Ecto neural progenitor cell (in vitro differentiated cells): ENCODE data around the gene AURKA.
"Not testable (repeated sequence)": the region's sequence is repeated elsewhere in the genome, so short reads cannot be mapped to it uniquely, and the experiment has no call there.

ENCODE experiments used
- DNase-seq: peaks from one replicate; pipeline ENCODE4 v3.0.0-alpha.2; 2018; ENCODE audit warnings: low spot score

AURKA gene

GRCh38 chr20:56390396-56390795 lies 1.6 kb downstream of the AURKA start:
- DNase-seq: not testable (repeated sequence)

DNA sequence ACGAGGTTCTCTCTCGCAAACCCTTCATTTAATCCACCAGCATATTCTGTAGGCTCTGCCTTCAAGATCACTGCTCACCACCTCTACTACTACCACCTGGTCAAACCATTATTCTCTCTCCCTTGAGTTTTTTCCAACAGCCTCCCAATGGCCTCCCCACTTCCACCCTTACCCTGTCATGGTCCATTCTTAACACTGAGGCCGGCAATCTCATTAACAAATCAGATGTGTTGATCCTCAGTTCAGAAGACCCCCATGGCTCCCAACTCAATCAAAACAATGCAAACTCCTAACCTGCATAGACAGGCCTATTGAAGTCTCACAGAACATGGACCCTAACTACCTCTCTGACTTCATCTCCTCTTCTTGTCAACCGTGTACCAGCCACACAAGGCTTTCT lies 2.2 kb downstream of the AURKA start:
- DNase-seq: no peak

GRCh38 chr20:56388882-56389281 lies 3.1 kb downstream of the AURKA start:
- no peak for DNase-seq

DNA sequence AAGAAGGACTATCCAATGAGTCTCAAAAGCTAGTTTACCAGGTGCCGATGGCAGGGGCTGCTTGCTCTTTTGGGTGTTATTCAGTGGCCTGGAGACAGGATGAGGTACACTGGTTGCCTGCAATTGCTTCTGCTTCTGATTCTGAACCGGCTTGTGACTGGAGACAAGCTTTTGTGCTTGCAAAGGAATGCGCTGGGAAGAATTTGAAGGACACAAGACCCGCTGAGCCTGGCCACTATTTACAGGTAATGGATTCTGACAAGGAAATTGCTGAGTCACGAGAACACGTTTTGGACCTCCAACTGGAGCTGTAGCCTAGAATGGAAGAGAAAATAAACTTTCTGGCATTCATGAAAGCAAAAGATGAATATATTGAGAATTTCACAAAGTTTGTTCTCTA lies 5.8 kb downstream of the AURKA start:
- DNase-seq: no peak

DNA sequence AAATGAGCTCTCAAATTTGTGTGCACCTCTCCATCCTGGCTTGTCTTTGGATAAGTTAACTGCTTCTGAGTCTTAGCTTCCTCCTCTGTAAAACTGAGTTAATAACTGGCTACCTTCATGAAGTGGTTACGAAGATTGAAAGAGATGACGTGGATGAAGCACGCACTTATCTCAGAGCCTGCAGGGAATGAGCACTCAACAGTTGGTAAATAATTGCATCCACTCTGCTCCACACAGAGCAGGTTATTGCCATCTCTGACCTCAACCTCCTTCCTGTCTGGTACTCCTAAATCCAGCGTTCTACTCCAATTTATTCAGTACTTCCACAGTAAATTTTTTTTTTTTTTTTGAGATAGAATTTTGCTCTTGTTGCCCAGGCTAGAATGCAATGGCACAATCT lies 6.9 kb downstream of the AURKA start:
- no peak for DNase-seq

DNA sequence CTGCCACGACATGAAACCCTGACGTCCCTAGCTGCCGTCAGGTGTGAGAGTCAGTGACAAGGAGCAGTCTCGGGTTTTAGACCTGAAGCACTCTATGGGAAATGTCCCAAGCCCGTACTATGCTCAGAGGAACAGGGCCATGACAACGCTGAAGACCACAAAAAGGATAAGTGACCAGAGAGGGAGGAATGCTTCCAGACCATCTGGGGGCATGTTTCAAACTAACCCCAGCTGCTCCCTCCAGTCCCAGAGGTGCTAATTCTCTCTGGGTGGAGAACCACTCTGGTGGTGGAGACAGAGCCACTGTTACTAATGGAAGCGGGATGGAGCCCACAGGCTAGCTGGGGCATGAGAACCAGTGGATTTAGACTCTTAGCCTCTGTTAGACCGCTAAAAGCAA lies 8.7 kb downstream of the AURKA start:
- no peak for DNase-seq

DNA sequence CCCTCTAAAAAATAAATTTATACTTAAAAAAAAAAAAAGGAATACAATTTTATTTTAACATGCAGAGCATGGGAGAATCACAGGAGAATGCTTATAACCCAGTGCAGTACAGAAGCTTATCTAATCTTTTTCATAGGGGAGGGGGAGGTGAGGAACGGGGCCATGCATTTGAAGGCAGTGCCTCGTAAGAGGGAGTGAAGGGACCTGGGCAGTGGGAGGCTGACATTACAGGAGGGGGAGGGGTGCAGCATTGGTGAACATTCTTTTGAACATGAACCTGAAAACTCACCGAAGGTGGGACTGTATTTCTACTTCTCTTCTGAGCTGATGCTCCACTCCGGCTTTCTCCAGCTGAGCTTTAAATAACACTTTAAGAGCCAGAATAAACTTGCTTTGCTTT lies 9.3 kb downstream of the AURKA start:
- DNase-seq: no peak

DNA sequence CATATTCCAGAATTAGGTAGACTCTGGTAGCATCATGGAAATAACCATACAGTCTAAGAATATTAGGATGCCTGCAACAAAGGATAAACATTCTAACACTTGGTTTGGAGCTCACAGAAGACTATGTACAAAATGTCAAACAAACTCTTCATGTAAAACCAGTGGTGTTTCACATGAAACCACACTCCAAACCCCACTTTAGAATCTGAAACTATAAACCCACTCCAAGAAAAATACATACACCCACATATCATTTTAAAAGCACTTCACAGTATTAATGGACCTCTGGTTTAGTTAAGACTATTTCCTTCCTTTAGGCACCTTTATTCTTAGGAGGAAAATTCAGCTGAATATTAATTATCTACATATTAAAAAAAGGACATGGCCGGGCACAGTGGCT lies 10.5 kb downstream of the AURKA start:
- no peak for DNase-seq

DNA sequence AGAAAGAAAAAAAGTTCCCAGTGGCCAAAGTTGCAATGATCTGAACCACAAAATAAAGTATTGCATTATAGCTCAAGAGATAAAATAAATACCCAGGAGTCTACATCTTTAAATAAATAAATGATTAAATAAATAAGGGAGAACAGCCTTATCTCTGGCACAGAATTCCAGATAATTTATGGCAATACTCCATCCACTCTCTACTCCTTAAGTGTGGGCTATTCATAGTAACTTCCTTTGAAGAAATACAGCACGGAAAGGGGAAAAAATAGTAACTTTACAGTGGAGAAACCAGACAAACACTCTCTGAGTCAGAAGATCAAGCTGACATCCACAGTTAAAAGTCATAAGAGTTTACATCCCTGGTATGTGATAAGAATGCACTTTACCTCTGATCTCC lies 11.6 kb downstream of the AURKA start:
- no peak for DNase-seq

DNA sequence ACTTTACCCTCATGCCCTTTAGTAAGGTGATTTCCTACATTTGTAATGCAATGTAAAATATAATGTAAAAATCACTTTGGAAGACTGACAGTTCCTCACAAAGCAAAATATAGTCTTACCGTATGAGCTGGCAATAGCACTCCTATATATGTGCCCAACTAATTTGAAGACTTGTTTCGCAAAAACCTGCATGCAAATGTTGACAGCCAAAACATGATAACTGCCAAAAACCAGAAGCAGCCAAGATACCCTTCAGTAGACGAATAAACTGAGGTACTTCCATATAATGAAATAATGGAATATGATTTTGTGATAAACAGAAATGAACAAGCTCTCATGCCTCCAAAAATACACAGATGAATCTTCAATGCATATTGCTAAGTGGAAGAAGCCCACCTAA lies 13.6 kb downstream of the AURKA start:
- no peak for DNase-seq

DNA sequence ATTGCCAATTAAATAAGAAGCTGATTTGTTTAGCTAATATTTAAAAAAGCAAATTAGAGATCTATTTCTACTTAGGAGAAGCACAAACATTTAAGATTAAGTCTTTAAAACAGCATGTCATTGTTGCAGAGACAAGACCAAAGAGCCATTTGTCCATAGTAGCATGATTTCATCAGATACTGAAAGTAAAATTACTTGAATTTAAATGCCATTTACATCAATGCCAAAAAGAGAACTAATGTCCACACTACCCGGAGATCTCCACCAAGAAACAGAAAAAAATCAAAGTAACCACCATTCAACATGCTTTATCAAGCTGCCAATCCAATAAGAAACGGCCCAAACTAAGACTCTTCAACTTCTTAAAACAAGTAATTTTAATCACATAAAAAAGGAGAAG lies 15.7 kb downstream of the AURKA start:
- no peak for DNase-seq

- DNase-seq: no peak
Observed at GRCh38 chr20:56373942-56374341, 18.1 kb downstream of the AURKA start.

DNA sequence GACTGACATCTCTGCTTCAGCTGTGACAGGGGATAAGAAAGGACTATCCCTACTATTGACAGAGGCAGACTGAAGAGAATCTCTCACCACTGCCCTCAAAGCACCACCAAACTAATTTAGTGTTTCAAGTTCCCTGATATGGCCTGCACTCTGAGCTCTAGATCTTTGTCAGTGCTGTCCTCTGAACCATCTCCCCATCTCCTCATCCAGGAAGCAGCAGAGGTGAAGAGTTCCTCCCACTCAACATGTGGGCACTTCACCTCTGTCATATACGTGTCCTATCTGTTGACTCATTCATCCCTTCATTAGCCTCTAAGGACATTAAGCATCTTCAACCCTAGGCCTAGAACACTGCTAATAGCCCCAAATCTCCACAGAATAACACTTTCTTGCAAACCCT lies 19.2 kb downstream of the AURKA start:
- DNase-seq: no peak

GRCh38 chr20:56371977-56372376 lies 20.0 kb downstream of the AURKA start:
- DNase-seq: no peak

GRCh38 chr20:56369179-56369578 lies 22.8 kb downstream of the AURKA start:
- DNase-seq: no peak

- no peak for DNase-seq
Observed at GRCh38 chr20:56368351-56369134, 23.5 kb downstream of the AURKA start.

GRCh38 chr20:56363491-56363890 lies 28.5 kb downstream of the AURKA start:
- DNase-seq: no peak

DNA sequence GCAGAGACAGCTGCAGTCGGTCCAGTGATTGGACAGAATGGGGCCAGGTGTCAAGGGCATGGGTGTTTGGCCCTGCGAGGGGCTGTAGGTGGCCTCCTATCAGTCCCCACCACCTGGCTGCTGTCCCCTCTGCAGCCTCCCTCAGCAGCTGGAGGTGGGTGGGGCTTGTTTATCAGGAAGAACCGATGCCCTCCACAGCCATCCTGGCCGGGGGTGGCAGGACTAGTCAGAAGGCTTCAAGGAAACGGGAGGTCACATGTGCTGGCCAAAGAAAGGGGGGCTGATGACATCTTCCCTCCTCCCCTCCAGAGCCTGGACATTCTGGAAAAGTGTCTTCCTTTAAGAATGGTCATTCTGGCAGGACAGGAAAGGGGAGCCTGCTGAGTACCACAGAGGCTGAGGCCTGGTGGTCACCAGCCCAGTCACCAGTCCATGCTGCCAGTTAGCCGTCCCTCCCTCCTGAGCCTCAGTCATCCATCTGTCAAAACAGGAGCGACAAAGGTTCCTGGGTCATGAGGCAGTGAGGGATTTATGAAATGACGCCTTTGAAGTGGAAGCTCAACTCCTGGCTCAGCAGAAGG lies 29.1 kb downstream of the AURKA start:
- no peak for DNase-seq

DNA sequence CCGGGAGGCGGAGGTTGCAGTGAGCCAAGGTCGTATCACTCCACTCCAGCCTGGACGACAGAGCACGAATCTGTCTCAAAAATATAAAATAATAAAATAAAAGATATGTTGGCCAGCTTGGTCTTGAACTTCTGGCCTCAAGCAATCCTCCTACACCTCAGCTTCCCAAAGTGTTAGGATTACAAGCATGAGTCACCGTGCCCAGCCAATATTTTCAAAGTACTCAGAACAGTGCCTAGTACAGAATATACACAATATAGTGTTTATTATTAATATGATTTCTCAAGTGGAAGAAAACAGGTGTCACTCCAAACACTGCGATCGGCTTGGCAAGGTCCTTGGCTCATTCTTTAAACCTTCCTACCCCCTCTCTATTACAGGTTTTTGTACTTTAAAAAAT lies 30.1 kb downstream of the AURKA start:
- DNase-seq: no peak

DNA sequence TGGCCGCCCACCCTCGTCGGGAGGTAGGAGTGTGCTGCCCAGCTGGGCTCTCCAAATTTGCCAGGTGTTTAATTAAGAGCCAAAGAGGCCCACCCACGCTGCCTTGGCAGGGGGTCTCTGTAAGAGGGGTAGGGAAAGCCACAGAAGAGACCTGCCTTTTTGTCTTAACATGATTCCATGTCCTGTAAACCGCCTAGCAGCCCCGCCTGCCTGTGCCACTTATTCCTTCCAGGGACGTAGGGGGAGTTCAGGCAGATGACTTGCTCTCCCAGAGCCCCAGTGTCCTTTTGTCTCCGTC lies 31.2 kb downstream of the AURKA start:
- DNase-seq: no peak

- DNase-seq: no peak
Observed at GRCh38 chr20:56360133-56360907, 31.7 kb downstream of the AURKA start.

DNA sequence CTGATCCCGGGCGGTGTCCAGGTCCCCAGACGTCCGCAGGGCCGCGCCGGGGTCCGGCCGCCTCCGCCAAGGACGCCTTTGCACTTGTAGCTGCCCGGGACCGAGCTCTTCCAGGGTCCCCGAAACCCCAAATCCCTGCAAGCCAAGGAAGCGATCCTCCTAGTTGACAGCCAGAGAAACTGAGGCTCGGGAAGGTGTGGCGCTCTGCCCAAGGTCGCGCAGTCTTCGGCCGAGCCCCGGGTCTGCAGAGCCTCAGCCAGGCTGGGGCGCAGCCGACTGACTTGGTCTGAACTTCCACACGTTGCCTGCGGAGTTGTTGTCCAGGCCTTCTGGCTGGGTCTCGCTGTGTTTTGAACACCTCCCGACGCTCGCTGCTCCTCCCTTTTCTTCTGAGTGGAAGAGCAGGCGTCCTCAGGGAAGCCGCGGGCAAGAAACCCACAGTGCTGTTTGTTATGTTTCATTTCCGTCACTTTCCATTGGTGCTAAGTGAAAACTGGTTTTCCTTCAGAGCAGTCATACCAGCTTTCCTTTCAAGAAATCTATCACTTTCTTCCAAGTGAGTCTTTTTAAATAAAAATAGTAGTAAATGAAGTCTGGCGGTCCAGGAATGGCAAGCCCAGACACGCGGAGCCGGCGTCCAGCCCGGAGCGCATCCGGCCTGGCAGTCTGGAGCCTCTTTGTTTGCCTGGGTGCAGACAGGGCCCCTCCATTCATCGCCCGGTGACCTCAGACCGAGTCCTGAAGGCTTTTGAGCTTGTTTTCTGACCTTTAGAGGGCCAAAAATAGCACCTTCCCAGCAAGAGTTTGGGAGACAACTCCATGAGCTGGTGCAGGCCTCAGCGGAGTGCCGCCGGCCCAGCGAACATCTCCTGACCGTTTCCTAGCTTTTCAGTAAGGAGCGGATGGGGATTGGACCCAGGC lies 32.5 kb downstream of the AURKA start:
- DNase-seq: peak; percentile 67
